RCC 7860 (cell line): ENCODE data around the gene ARHGAP32.

Source experiments
- DNase-seq: peaks from one replicate; pipeline ENCODE4 v3.0.0-alpha.2; 2015; ENCODE audit warnings: low spot score
- FAIRE-seq: peaks from 2 replicates; lab custom pipeline; 2012; peaks lifted over from hg19 to GRCh38; lab: Jason Lieb, UNC

ARHGAP32 gene

GRCh38 chr11:128963744-128964325 is 228.3 kb downstream of the ARHGAP32 start:
- FAIRE-seq (no peak), DNase-seq (no peak)

GRCh38 chr11:128962896-128963295 is 229.2 kb downstream of the ARHGAP32 start:
- DNase-seq (no peak), FAIRE-seq (no peak)

GRCh38 chr11:128961645-128962044 is 230.5 kb downstream of the ARHGAP32 start:
- no peak for FAIRE-seq
- DNase-seq, result no peak

- DNase-seq (no peak), FAIRE-seq (no peak)
Measured at GRCh38 chr11:128957202-128957482, 235.0 kb downstream of the ARHGAP32 start.

- FAIRE-seq, result peak; percentile 68
- DNase-seq, result peak; percentile 51
Measured at GRCh38 chr11:128956401-128957201, 235.5 kb downstream of the ARHGAP32 start.

GRCh38 chr11:128955636-128956035 is 236.5 kb downstream of the ARHGAP32 start:
- DNase-seq, result no peak
- FAIRE-seq, result no peak

- FAIRE-seq (no peak), DNase-seq (no peak)
Measured at GRCh38 chr11:128953151-128953550, 239.0 kb downstream of the ARHGAP32 start.

- FAIRE-seq (no peak), DNase-seq (no peak)
Measured at GRCh38 chr11:128949791-128950454, 242.2 kb downstream of the ARHGAP32 start.

GRCh38 chr11:128948583-128948982 is 243.5 kb downstream of the ARHGAP32 start:
- FAIRE-seq (no peak), DNase-seq (no peak)

- no peak for DNase-seq
- FAIRE-seq, result no peak
Measured at GRCh38 chr11:128947773-128948172, 244.4 kb downstream of the ARHGAP32 start.

GRCh38 chr11:128946648-128947047 is 245.5 kb downstream of the ARHGAP32 start:
- DNase-seq (no peak), FAIRE-seq (peak; percentile 52)

GRCh38 chr11:128943428-128943976 is 248.6 kb downstream of the ARHGAP32 start:
- DNase-seq, result no peak

GRCh38 chr11:128942817-128943427 is 249.2 kb downstream of the ARHGAP32 start, which contains the start of gene TP53AIP1:
Gene TP53AIP1, minus strand, starts transcription at chr11:128942871. Its CDS starts 5,053 bp downstream, at chr11:128937818.
- DNase-seq, result no peak
- no peak for FAIRE-seq

More at GRCh38 chr11:128943428-128943976, 248.6 kb downstream of the ARHGAP32 start:
- FAIRE-seq, result no peak

GRCh38 chr11:128942272-128942612 is 249.9 kb downstream of the ARHGAP32 start:
- FAIRE-seq (no peak), DNase-seq (no peak)

- DNase-seq, result no peak
- FAIRE-seq, result no peak
Measured at GRCh38 chr11:128941573-128942271, 250.4 kb downstream of the ARHGAP32 start.

- no peak for DNase-seq
- no peak for FAIRE-seq
Measured at GRCh38 chr11:128941110-128941509, 251.0 kb downstream of the ARHGAP32 start.

GRCh38 chr11:128940603-128941002 is 251.5 kb downstream of the ARHGAP32 start:
- no peak for FAIRE-seq
- no peak for DNase-seq

GRCh38 chr11:128940156-128940555 is 252.0 kb downstream of the ARHGAP32 start:
- no peak for FAIRE-seq
- DNase-seq, result no peak

- FAIRE-seq, result no peak
- no peak for DNase-seq
Measured at GRCh38 chr11:128939591-128939990, 252.5 kb downstream of the ARHGAP32 start.

- FAIRE-seq, result no peak
- no peak for DNase-seq
Measured at GRCh38 chr11:128938156-128938885, 253.8 kb downstream of the ARHGAP32 start.
